ENCODE measurements around the gene CEP85L.

The CEP85L gene

GRCh38 chr6:118678866-118679265 lies 27.5 kb upstream of the CEP85L start:
- Histone ChIP-seq H3F3A (ENCODE audit: insufficient read depth) (no peaks in the 10 kb centered on the region), H3K9ac (ENCODE audit: low read length) (no peak overlapping the region), H3K9me3 (ENCODE audit: insufficient read depth, low read length) (no peaks in the 10 kb centered on the region), H3K27me3 (ENCODE audit: low read length) (no peaks in the 10 kb centered on the region), H3K4me3 (ENCODE audit: insufficient read depth, low read length, poor library complexity, severe bottlenecking) (no peak overlapping the region), H3K27ac (ENCODE audit: low read depth, low read length) (no peak overlapping the region), H3K36me3 (ENCODE audit: low read length) (no peaks in the 10 kb centered on the region), H3K4me2 (ENCODE audit: low read depth, low read length, poor library complexity, severe bottlenecking) (no peak overlapping the region), H2AFZ (ENCODE audit: low read depth, low read length, severe bottlenecking) (no peak overlapping the region), H4K20me1 (ENCODE audit: low read depth, low read length) (no peaks in the 10 kb centered on the region), H3K79me2 (ENCODE audit: insufficient read depth, low read length) (no peaks in the 10 kb centered on the region), H3K9me2 (replicated peaks; ENCODE audit: insufficient read depth, low read length) (no peaks in the 10 kb centered on the region)
- TF ChIP-seq CTCF (IDR thresholded peaks at IDR 0.05; ENCODE audit: insufficient read depth, low read length, poor library complexity, severe bottlenecking) (no peak), EZH2phosphoT487 (conservative IDR thresholded peaks at IDR 0.05; ENCODE audit: low read length) (no peak)

- Histone ChIP-seq H3K79me2 (ENCODE audit: insufficient read depth, low read length) (no peaks in the 10 kb centered on the region), H3K36me3 (ENCODE audit: low read length) (no peaks in the 10 kb centered on the region), H3K9me2 (replicated peaks; ENCODE audit: insufficient read depth, low read length) (no peaks in the 10 kb centered on the region), H3K27me3 (ENCODE audit: low read length) (no peaks in the 10 kb centered on the region), H4K20me1 (ENCODE audit: low read depth, low read length) (no peaks in the 10 kb centered on the region), H3K9ac (ENCODE audit: low read length) (no peak overlapping the region), H3K27ac (ENCODE audit: low read depth, low read length) (no peak overlapping the region), H3K9me3 (ENCODE audit: insufficient read depth, low read length) (no peaks in the 10 kb centered on the region), H3K4me3 (ENCODE audit: insufficient read depth, low read length, poor library complexity, severe bottlenecking) (no peak overlapping the region), H2AFZ (ENCODE audit: low read depth, low read length, severe bottlenecking) (no peak overlapping the region), H3F3A (ENCODE audit: insufficient read depth) (no peaks in the 10 kb centered on the region), H3K4me2 (ENCODE audit: low read depth, low read length, poor library complexity, severe bottlenecking) (no peak overlapping the region)
- TF ChIP-seq CTCF (IDR thresholded peaks at IDR 0.05; ENCODE audit: insufficient read depth, low read length, poor library complexity, severe bottlenecking) = no peak
- no peak for TF ChIP-seq EZH2phosphoT487 (conservative IDR thresholded peaks at IDR 0.05; ENCODE audit: low read length)
Measured at GRCh38 chr6:118677193-118677592, 25.8 kb upstream of the CEP85L start.

- Histone ChIP-seq H3K9ac (ENCODE audit: low read length) (no peak overlapping the region), H3F3A (ENCODE audit: insufficient read depth) (no peaks in the 10 kb centered on the region), H3K27ac (ENCODE audit: low read depth, low read length) (no peak overlapping the region), H4K20me1 (ENCODE audit: low read depth, low read length) (no peaks in the 10 kb centered on the region), H2AFZ (ENCODE audit: low read depth, low read length, severe bottlenecking) (no peak overlapping the region), H3K4me2 (ENCODE audit: low read depth, low read length, poor library complexity, severe bottlenecking) (no peak overlapping the region), H3K79me2 (ENCODE audit: insufficient read depth, low read length) (no peaks in the 10 kb centered on the region), H3K27me3 (ENCODE audit: low read length) (no peaks in the 10 kb centered on the region), H3K36me3 (ENCODE audit: low read length) (no peaks in the 10 kb centered on the region), H3K9me2 (replicated peaks; ENCODE audit: insufficient read depth, low read length) (no peaks in the 10 kb centered on the region), H3K9me3 (ENCODE audit: insufficient read depth, low read length) (no peaks in the 10 kb centered on the region), H3K4me3 (ENCODE audit: insufficient read depth, low read length, poor library complexity, severe bottlenecking) (no peak overlapping the region)
- TF ChIP-seq EZH2phosphoT487 (conservative IDR thresholded peaks at IDR 0.05; ENCODE audit: low read length) (no peak), CTCF (IDR thresholded peaks at IDR 0.05; ENCODE audit: insufficient read depth, low read length, poor library complexity, severe bottlenecking) (no peak)
Measured at GRCh38 chr6:118675225-118675624, 23.8 kb upstream of the CEP85L start.
